GM12878 (cell line): ENCODE results near the gene AMH. TPM values are rescaled to one million over a fixed set of nuclear protein-coding genes. Genes with fewer than 3 reads are reported as not detected.

Experiments
- ATAC-seq: fragments of 200-7000 bp; cut with Tn5 transposase; 3 replicates; pipeline ENCODE4 v1.9.1; 2020; ENCODE audit warnings: mild to moderate bottlenecking, moderate library complexity
- BruUV-seq: library from RNA; stranded (reverse); fragments of 400-500 nt; replicated peaks from 2 replicates; lab custom pipeline; 2021; lab: Mats Ljungman, UMichigan
- CTCF ChIA-PET: fragments of 300-600 bp; sonication (Branson Sonifier 250); formaldehyde crosslinking; extraction: SDS; loops from one replicate; lab custom pipeline; 2021; ENCODE audit warnings: inconsistent platforms; lab: Yijun Ruan, JAX
- POLR2A ChIA-PET: fragments of 350-600 bp; formaldehyde crosslinking; extraction: SDS; loops from one replicate; lab custom pipeline; 2021; ENCODE audit warnings: inconsistent platforms; lab: Charles Lee
- RAD21 ChIA-PET: fragments of 300-600 bp; sonication (Branson Sonifier 250); formaldehyde crosslinking; loops from one replicate; lab custom pipeline; 2023; ENCODE audit warnings: antibody characterized with exemption; ENCODE audit not compliant: unreplicated experiment; lab: Charles Lee
- SMC1A ChIA-PET: fragments of 300-600 bp; sonication (Branson Sonifier 250); formaldehyde crosslinking; loops from one replicate; lab custom pipeline; 2023; ENCODE audit not compliant: unreplicated experiment, uncharacterized antibody; lab: Charles Lee
- DNase-seq: peaks from one replicate; pipeline ENCODE4 v3.0.0-alpha.2; 2011; ENCODE audit warnings: low read depth, low spot score
- FAIRE-seq: peaks from 3 replicates; lab custom pipeline; 2011; peaks lifted over from hg19 to GRCh38; lab: Jason Lieb, UNC
- H2AFZ ChIP-seq: 2 replicates; pipeline ENCODE4 v1.6.0; 2011; ENCODE audit warnings: low read depth, low read length, control low read depth; ENCODE audit not compliant: control insufficient read depth
- H3K27ac ChIP-seq: 2 replicates; pipeline ENCODE4 v1.5.1; 2011; ENCODE audit warnings: control low read depth; ENCODE audit not compliant: control insufficient read depth, insufficient read depth
- H3K27me3 ChIP-seq, 2 experiments: replicated peaks in 1 of 2; 2 replicates each; pipeline versions ENCODE4 v1.6.0 to v1.6.1; 2011; ENCODE audit warnings: low read length in 1 of 2; ENCODE audit not compliant: control insufficient read depth in 2 of 2, insufficient read depth in 2 of 2
- H3K36me3 ChIP-seq, 2 experiments: 2 replicates each; pipeline ENCODE4 v1.5.1; 2011; ENCODE audit warnings: low read length in 1 of 2; ENCODE audit not compliant: control insufficient read depth in 2 of 2, insufficient read depth in 2 of 2
- H3K4me1 ChIP-seq: 2 replicates; pipeline ENCODE4 v1.6.1; 2011; ENCODE audit warnings: mild to moderate bottlenecking, low read length, moderate library complexity, mixed read lengths; ENCODE audit not compliant: control insufficient read depth, insufficient read depth
- H3K4me2 ChIP-seq: 2 replicates; pipeline ENCODE4 v1.6.0; 2011; ENCODE audit warnings: control low read depth; ENCODE audit not compliant: control insufficient read depth, insufficient read depth
- H3K4me3 ChIP-seq: fragments of 200-600 bp; sonication (generic); 2 replicates; pipeline ENCODE4 v1.5.1; 2016
- H3K79me2 ChIP-seq: 2 replicates; pipeline ENCODE4 v1.6.0; 2011; ENCODE audit warnings: low read length; ENCODE audit not compliant: control insufficient read depth, insufficient read depth
- H3K9ac ChIP-seq: 2 replicates; pipeline ENCODE4 v1.8.0; 2011; ENCODE audit warnings: low read length, control low read depth, mixed read lengths; ENCODE audit not compliant: control insufficient read depth, insufficient read depth
- H3K9me3 ChIP-seq: replicated peaks from 3 replicates; pipeline ENCODE4 v1.5.1; 2011; ENCODE audit warnings: mild to moderate bottlenecking, low read length; ENCODE audit not compliant: control insufficient read depth, insufficient read depth
- H4K20me1 ChIP-seq: 2 replicates; pipeline ENCODE4 v1.6.0; 2011; ENCODE audit not compliant: control insufficient read depth, insufficient read depth
- BACH1 ChIP-seq: fragments of 450-650 bp; IDR thresholded peaks from 2 replicates; pipeline ENCODE4 v1.6.1; 2017; ENCODE audit warnings: mild to moderate bottlenecking, borderline replicate concordance
- CHD4 ChIP-seq: fragments of 200-600 bp; sonication (generic); IDR thresholded peaks from 2 replicates; pipeline ENCODE4 v1.6.1; 2016; ENCODE audit warnings: mild to moderate bottlenecking
- EZH2 ChIP-seq: IDR thresholded peaks from 2 replicates; pipeline ENCODE4 v1.6.1; 2012; ENCODE audit warnings: low read depth, mild to moderate bottlenecking, control low read depth, inconsistent platforms, low read length, borderline replicate concordance; ENCODE audit not compliant: control insufficient read depth
- FOS ChIP-seq: IDR thresholded peaks from 3 replicates; pipeline ENCODE4 v1.6.1; 2011; ENCODE audit warnings: borderline replicate concordance; ENCODE audit not compliant: insufficient read length; ENCODE audit errors: extremely low read depth
- HDAC2 ChIP-seq: fragments of 200-600 bp; sonication (generic); IDR thresholded peaks from 2 replicates; pipeline ENCODE4 v1.6.1; 2017
- POLR2AphosphoS2 ChIP-seq: IDR thresholded peaks from 2 replicates; pipeline ENCODE4 v1.6.1; 2011; ENCODE audit warnings: low read depth, mild to moderate bottlenecking, low read length, improper control_type of control experiment, moderate library complexity
- RB1 ChIP-seq: fragments of 450-650 bp; formaldehyde crosslinking; IDR thresholded peaks from 2 replicates; pipeline ENCODE4 v1.6.1; 2017; ENCODE audit warnings: mild to moderate bottlenecking, borderline replicate concordance
- SIX5 ChIP-seq: IDR thresholded peaks from 2 replicates; pipeline ENCODE4 v1.6.1; 2011; ENCODE audit warnings: mild to moderate bottlenecking, low read depth, low read length, moderate library complexity; ENCODE audit not compliant: severe bottlenecking
- SUPT20H ChIP-seq: IDR thresholded peaks from 2 replicates; pipeline ENCODE4 v1.6.1; 2011; ENCODE audit warnings: low read depth, mild to moderate bottlenecking, low read length, moderate library complexity, borderline replicate concordance; ENCODE audit not compliant: control insufficient read depth
- ZSCAN29 ChIP-seq: fragments of 450-650 bp; IDR thresholded peaks from 2 replicates; pipeline ENCODE4 v1.6.1; 2017; ENCODE audit warnings: mild to moderate bottlenecking, moderate library complexity
- WGBS: methylation state at CpG from one replicate; pipeline ENCODE4 v1.1.6; 2016; ENCODE audit warnings: low lambda C conversion rate; ENCODE audit not compliant: insufficient replicate concordance, insufficient coverage; ENCODE audit errors: missing lambda C conversion rate; 5-methylcytosine and 5-hydroxymethylcytosine counted together
- in situ Hi-C: fragments of 300-500 bp; cut with MboI; formaldehyde crosslinking; loops from 9 replicates; pipeline ENCODE4 v1.14.3; 2018; ENCODE audit warnings: mixed read lengths
- intact Hi-C: fragments of 100-400 bp; cut with micrococcal nuclease; formaldehyde crosslinking; loops from one replicate; pipeline ENCODE4 v1.14.2; 2022; ENCODE audit not compliant: unreplicated experiment
- polyA plus RNA-seq, 11 experiments: library from polyadenylated mRNA; depleted of rRNA in 4 of 11; unstranded in 6 of 11; stranded (reverse) in 5 of 11; fragments of >200 nt; fragmentation: Nextera tagmentation in 4 of 11; fragmentation: Illumina TruSeq in 1 of 11; extraction: Ambion mirVana in 4 of 11; extraction: Trizol in 1 of 11; gene quantifications; 1 replicate in 1 of 11; 2 replicates in 10 of 11; pipeline versions ENCODE4 v1.2.1 to v1.2.3, GENCODE V29; 2011 to 2016; ENCODE audit warnings: inconsistent platforms in 2 of 11, missing spikeins in 2 of 11, low read depth in 1 of 11
- total RNA-seq, 4 experiments: library from RNA; depleted of rRNA in 3 of 4; stranded (reverse); fragments of >200 nt in 3 of 4; fragmentation: Illumina TruSeq in 1 of 4; extraction: Trizol in 1 of 4; gene quantifications; 2 replicates each; pipeline versions ENCODE4 v1.2.1 to v1.2.3, GENCODE V29; 2013 to 2021
- TF ChIP-seq, protein P1 (sequence below): fragments of 450-650 bp; IDR thresholded peaks from 2 replicates; pipeline ENCODE4 v1.6.1; 2016; ENCODE audit warnings: mild to moderate bottlenecking, moderate library complexity, borderline replicate concordance
- TF ChIP-seq, protein P2 (sequence below): fragments of 450-650 bp; formaldehyde crosslinking; IDR thresholded peaks from 2 replicates; pipeline ENCODE4 v1.4.0; 2022; ENCODE audit warnings: mild to moderate bottlenecking, moderate library complexity
- TF ChIP-seq, protein P3 (sequence below): fragments of 150-350 bp; IDR thresholded peaks from 2 replicates; pipeline ENCODE4 v1.6.1; 2014; ENCODE audit warnings: mild to moderate bottlenecking, low read depth, low read length

The AMH gene
- total and polyA plus RNA-seq, 10 of the 15 experiments (the other 5 are each of a cell fraction or from before 2014, with no cell fraction given), result 0.17 to 3.5 (median 0.81) TPM; not detected in 4

DNA sequence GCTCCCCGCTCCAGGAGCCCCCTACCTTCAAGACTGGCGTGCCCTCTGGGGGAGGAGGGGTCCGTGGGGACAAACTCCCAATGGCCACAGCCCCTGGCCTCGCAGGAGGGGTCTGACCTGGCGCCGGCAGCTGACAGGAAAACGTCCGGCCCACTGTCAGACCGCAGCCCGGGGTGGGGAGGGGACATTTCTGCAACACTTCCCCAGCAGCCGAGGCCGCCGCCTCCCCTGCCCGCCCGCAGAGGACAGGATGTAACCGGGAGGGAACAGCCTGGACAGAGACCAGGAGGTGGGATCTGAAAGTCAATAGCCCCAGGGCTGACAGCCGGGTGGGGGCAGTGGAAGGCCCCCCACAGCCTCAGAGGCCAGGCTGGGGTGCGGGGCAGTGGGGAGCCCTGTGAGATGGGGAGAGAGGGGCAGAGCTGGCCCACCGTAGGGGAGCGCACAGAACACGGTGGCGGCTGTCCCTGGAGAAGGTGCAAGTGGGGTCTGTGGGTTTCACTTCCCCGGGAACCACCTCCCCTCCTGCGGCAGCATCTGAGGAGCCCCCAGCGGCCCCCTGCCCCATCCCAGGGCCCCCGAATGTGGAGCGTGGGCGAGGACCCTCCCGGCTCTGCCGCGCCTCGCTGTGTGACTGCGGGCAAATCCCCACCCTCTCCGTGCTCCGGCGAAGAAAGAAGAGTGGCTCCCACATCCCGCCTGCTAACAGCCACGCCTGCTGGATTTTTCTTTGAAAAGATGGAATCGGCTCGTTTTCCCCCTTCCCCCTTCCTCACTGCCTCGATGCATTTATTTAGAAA is 33.1 kb downstream of the AMH start, which contains the start of gene PEAK3 (continued):
- TF ChIP-seq, protein P1, sequence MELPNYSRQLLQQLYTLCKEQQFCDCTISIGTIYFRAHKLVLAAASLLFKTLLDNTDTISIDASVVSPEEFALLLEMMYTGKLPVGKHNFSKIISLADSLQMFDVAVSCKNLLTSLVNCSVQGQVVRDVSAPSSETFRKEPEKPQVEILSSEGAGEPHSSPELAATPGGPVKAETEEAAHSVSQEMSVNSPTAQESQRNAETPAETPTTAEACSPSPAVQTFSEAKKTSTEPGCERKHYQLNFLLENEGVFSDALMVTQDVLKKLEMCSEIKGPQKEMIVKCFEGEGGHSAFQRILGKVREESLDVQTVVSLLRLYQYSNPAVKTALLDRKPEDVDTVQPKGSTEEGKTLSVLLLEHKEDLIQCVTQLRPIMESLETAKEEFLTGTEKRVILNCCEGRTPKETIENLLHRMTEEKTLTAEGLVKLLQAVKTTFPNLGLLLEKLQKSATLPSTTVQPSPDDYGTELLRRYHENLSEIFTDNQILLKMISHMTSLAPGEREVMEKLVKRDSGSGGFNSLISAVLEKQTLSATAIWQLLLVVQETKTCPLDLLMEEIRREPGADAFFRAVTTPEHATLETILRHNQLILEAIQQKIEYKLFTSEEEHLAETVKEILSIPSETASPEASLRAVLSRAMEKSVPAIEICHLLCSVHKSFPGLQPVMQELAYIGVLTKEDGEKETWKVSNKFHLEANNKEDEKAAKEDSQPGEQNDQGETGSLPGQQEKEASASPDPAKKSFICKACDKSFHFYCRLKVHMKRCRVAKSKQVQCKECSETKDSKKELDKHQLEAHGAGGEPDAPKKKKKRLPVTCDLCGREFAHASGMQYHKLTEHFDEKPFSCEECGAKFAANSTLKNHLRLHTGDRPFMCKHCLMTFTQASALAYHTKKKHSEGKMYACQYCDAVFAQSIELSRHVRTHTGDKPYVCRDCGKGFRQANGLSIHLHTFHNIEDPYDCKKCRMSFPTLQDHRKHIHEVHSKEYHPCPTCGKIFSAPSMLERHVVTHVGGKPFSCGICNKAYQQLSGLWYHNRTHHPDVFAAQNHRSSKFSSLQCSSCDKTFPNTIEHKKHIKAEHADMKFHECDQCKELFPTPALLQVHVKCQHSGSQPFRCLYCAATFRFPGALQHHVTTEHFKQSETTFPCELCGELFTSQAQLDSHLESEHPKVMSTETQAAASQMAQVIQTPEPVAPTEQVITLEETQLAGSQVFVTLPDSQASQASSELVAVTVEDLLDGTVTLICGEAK, result no peak
- no peak for TF ChIP-seq RB1
- TF ChIP-seq POLR2AphosphoS2, result no peak
- TF ChIP-seq, all 136 proteins: peak for 14

DNA sequence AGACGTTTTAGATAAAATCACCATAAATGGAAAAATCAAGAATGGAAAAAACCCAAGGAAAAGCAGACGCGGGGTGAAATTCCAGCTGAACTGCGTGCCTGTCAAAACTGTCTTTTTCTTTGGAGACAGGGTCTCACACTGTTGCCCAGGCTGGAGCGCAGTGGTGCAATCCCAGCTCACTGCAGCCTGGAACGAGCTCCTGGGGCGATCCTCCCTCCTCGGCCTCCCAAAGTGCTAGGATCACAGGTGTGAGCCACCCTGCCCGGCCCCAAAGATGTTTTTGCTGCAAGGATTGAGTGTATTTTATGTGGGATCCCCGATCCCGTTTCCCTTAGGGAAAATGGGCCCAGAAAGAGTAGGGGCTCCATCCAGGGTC is 33.7 kb downstream of the AMH start:
- whole genome bisulfite sequencing, result 74% methylated on average over 11 of the region's 11 CpGs
- Histone ChIP-seq H4K20me1 (no peaks in the 10 kb centered on the region), H3K9me3 (no peaks in the 10 kb centered on the region), H3K36me3 (no peaks in the 10 kb centered on the region), H3K27me3 (peaks cover 0 to 3% of the 10 kb centered on the region in 2 experiments; a peak in 2 of 4 replicates), H3K9ac (no peak overlapping the region), H3K4me2 (no peak overlapping the region), H3K4me1 (peaks cover 14% of the 10 kb centered on the region), H3K27ac (no peak overlapping the region), H2AFZ (no peak overlapping the region), H3K79me2 (no peaks in the 10 kb centered on the region), H3K4me3 (no peak overlapping the region)
- in situ Hi-C loops, result no loop called here
- intact Hi-C loops, result no loop called here
- ChIA-PET RAD21 (no interaction called here), SMC1A (no interaction called here), POLR2A (no interaction called here), CTCF (no interaction called here)
- ATAC-seq, result no peak
- FAIRE-seq, result no peak
- BruUV-seq, result no TSS peak
- DNase-seq, result no peak
- TF ChIP-seq SUPT20H (no peak), EZH2 (no peak), BACH1 (no peak), CHD4 (no peak), SIX5 (no peak), FOS (no peak), ZSCAN29 (no peak), HDAC2 (no peak)
- TF ChIP-seq, protein P2, sequence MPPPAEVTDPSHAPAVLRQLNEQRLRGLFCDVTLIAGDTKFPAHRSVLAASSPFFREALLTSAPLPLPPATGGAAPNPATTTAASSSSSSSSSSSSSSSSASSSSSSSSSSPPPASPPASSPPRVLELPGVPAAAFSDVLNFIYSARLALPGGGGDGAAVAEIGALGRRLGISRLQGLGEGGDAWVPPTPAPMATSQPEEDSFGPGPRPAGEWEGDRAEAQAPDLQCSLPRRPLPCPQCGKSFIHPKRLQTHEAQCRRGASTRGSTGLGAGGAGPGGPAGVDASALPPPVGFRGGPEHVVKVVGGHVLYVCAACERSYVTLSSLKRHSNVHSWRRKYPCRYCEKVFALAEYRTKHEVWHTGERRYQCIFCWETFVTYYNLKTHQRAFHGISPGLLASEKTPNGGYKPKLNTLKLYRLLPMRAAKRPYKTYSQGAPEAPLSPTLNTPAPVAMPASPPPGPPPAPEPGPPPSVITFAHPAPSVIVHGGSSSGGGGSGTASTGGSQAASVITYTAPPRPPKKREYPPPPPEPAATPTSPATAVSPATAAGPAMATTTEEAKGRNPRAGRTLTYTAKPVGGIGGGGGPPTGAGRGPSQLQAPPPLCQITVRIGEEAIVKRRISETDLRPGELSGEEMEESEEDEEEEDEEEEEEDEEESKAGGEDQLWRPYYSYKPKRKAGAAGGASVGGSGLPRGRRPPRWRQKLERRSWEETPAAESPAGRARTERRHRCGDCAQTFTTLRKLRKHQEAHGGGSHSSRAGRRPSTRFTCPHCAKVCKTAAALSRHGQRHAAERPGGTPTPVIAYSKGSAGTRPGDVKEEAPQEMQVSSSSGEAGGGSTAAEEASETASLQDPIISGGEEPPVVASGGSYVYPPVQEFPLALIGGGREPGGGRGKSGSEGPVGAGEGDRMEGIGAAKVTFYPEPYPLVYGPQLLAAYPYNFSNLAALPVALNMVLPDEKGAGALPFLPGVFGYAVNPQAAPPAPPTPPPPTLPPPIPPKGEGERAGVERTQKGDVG (CRISPR knock-in tag), result no peak
- TF ChIP-seq, protein P3, sequence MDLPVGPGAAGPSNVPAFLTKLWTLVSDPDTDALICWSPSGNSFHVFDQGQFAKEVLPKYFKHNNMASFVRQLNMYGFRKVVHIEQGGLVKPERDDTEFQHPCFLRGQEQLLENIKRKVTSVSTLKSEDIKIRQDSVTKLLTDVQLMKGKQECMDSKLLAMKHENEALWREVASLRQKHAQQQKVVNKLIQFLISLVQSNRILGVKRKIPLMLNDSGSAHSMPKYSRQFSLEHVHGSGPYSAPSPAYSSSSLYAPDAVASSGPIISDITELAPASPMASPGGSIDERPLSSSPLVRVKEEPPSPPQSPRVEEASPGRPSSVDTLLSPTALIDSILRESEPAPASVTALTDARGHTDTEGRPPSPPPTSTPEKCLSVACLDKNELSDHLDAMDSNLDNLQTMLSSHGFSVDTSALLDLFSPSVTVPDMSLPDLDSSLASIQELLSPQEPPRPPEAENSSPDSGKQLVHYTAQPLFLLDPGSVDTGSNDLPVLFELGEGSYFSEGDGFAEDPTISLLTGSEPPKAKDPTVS, result no peak
